OCI-LY3 (cell line): ENCODE measurements around the gene FATE1.

Experiments used
- EZH2phosphoT487 ChIP-seq: fragments of 200-600 bp; shearing (Covaris generic); IDR thresholded peaks from 2 replicates; pipeline ENCODE4 v1.6.1; 2018; ENCODE audit warnings: antibody characterized with exemption, mixed run types, low read depth
- TF ChIP-seq, protein P1 (sequence below): fragments of 200-600, 300-600 bp; sonication (generic); IDR thresholded peaks from 2 replicates; pipeline ENCODE4 v1.5.1; 2014; ENCODE audit warnings: antibody characterized with exemption, low read length, low read depth

DNA sequence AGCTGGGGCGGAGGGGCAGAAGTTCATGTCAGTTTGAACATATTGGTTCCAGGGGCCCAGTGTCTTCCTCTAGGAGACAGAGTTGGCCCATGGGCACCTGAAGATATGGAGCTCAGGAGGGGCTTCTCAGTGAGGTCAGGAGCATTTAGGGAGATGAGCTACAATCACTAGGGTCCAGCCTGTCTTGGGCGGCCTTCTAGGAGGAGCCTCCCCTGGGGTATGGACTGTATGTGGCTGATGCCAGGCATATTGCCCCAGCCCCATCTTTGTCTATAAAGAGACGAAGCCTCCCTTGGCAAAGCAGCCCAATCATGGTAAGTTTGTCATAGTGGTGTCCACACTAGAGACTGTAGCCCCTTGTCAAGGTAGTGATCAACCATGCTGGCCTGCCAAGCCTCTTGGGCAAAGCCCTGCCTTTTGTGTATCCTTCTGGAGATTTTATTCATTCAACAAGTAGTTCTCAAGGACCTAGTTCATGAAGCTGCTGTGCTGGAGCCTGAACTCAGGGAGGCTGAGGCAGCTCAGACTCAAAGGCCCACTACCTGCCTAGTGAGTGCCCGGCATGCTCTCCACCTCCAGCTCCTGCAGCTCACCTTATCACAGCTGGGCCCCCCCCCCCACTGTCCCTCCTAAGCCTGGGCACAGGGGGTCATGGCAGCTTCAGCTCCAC, 13.4 kb downstream of the FATE1 start:
- TF ChIP-seq, protein P1, sequence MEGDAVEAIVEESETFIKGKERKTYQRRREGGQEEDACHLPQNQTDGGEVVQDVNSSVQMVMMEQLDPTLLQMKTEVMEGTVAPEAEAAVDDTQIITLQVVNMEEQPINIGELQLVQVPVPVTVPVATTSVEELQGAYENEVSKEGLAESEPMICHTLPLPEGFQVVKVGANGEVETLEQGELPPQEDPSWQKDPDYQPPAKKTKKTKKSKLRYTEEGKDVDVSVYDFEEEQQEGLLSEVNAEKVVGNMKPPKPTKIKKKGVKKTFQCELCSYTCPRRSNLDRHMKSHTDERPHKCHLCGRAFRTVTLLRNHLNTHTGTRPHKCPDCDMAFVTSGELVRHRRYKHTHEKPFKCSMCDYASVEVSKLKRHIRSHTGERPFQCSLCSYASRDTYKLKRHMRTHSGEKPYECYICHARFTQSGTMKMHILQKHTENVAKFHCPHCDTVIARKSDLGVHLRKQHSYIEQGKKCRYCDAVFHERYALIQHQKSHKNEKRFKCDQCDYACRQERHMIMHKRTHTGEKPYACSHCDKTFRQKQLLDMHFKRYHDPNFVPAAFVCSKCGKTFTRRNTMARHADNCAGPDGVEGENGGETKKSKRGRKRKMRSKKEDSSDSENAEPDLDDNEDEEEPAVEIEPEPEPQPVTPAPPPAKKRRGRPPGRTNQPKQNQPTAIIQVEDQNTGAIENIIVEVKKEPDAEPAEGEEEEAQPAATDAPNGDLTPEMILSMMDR = no peak
- no peak for TF ChIP-seq EZH2phosphoT487
